HG02884 (cell line): ENCODE results near the gene CTAG1A.
"Not testable (repeated sequence)": the region's sequence is repeated elsewhere in the genome, so short reads cannot be mapped to it uniquely, and the experiment has no call there.

Experiments used
- ATAC-seq: cut with Tn5 transposase; IDR thresholded peaks from one replicate; pipeline ENCODE4 v1.9.1; 2021; ENCODE audit warnings: mild to moderate bottlenecking, moderate library complexity; ENCODE audit not compliant: unreplicated experiment

Gene CTAG1A

GRCh38 chrX:154570361-154570760, 14.6 kb upstream of the CTAG1A start:
- not testable (repeated sequence) for ATAC-seq

- not testable (repeated sequence) for ATAC-seq
Measured at GRCh38 chrX:154573061-154573460, 11.9 kb upstream of the CTAG1A start.

GRCh38 chrX:154575076-154575475, 9.9 kb upstream of the CTAG1A start:
- not testable (repeated sequence) for ATAC-seq

GRCh38 chrX:154582994-154583393, 1.9 kb upstream of the CTAG1A start:
- ATAC-seq, result not testable (repeated sequence)

- not testable (repeated sequence) for ATAC-seq
Measured at GRCh38 chrX:154590415-154590814, 5.5 kb downstream of the CTAG1A start.

- no peak for ATAC-seq
Measured at GRCh38 chrX:154592505-154592904, 7.6 kb downstream of the CTAG1A start.

- ATAC-seq, result no peak
Measured at GRCh38 chrX:154593201-154593600, 8.3 kb downstream of the CTAG1A start.

- ATAC-seq, result no peak
Measured at GRCh38 chrX:154594491-154594890, 9.6 kb downstream of the CTAG1A start.

GRCh38 chrX:154595559-154596249, 10.8 kb downstream of the CTAG1A start:
- no peak for ATAC-seq

- ATAC-seq, result no peak
Measured at GRCh38 chrX:154596290-154596929, 11.5 kb downstream of the CTAG1A start.

- no peak for ATAC-seq
Measured at GRCh38 chrX:154597221-154597620, 12.3 kb downstream of the CTAG1A start.

GRCh38 chrX:154598656-154599055, 13.7 kb downstream of the CTAG1A start:
- no peak for ATAC-seq

- no peak for ATAC-seq
Measured at GRCh38 chrX:154599531-154599930, 14.6 kb downstream of the CTAG1A start.

GRCh38 chrX:154600759-154601374, 15.9 kb downstream of the CTAG1A start:
- no peak for ATAC-seq

- no peak for ATAC-seq
Measured at GRCh38 chrX:154602226-154602625, 17.3 kb downstream of the CTAG1A start.

GRCh38 chrX:154602766-154603437, 18.0 kb downstream of the CTAG1A start:
- ATAC-seq, result no peak

GRCh38 chrX:154603438-154604430, 18.8 kb downstream of the CTAG1A start:
- no peak for ATAC-seq

- no peak for ATAC-seq
Measured at GRCh38 chrX:154605566-154605965, 20.6 kb downstream of the CTAG1A start.

- ATAC-seq, result no peak
Measured at GRCh38 chrX:154607370-154607769, 22.4 kb downstream of the CTAG1A start.

GRCh38 chrX:154607976-154608375, 23.0 kb downstream of the CTAG1A start:
- not testable (repeated sequence) for ATAC-seq
